GM23338 (cell line): ENCODE measurements around the gene SIRPB2. TPM values are rescaled to one million over a fixed set of nuclear protein-coding genes. Genes with fewer than 3 reads are reported as not detected.

Source experiments
- ATAC-seq: fragments of 200-7000 bp; cut with Tn5 transposase; 3 replicates; pipeline ENCODE4 v1.9.1; 2020
- DNase-seq: peaks from one replicate; pipeline ENCODE4 v3.0.0-alpha.2; 2015; ENCODE audit warnings: low spot score
- H2AFZ ChIP-seq: fragments of 200-600 bp; sonication (generic); 2 replicates; pipeline ENCODE4 v1.8.0; 2016; ENCODE audit warnings: antibody characterized with exemption, mild to moderate bottlenecking, moderate library complexity
- H3F3A ChIP-seq: fragments of 200-600 bp; sonication (generic); replicated peaks from 2 replicates; pipeline ENCODE4 v1.8.0; 2017; ENCODE audit warnings: antibody characterized with exemption, mixed run types, low read depth
- H3K27ac ChIP-seq: fragments of 200-600 bp; sonication (generic); 2 replicates; pipeline ENCODE4 v1.6.1; 2016; ENCODE audit warnings: low read depth
- H3K27me3 ChIP-seq: fragments of 200-600 bp; sonication (generic); 2 replicates; pipeline ENCODE4 v1.8.0; 2016; ENCODE audit warnings: mild to moderate bottlenecking, mixed run types, moderate library complexity; ENCODE audit not compliant: insufficient read depth
- H3K36me3 ChIP-seq: fragments of 200-600 bp; sonication (generic); 2 replicates; pipeline ENCODE4 v1.8.0; 2016; ENCODE audit warnings: mild to moderate bottlenecking; ENCODE audit not compliant: insufficient read depth
- H3K4me1 ChIP-seq: fragments of 200-600 bp; sonication (generic); 2 replicates; pipeline ENCODE4 v1.8.0; 2016; ENCODE audit warnings: mild to moderate bottlenecking, moderate library complexity; ENCODE audit not compliant: insufficient read depth
- H3K4me2 ChIP-seq: fragments of 200-600 bp; sonication (generic); 2 replicates; pipeline ENCODE4 v1.7.1; 2017; ENCODE audit warnings: mixed run types
- H3K4me3 ChIP-seq: fragments of 200-600 bp; sonication (generic); 2 replicates; pipeline ENCODE4 v1.6.1; 2016; ENCODE audit warnings: mixed run types
- H3K79me2 ChIP-seq: fragments of 200-600 bp; sonication (generic); replicated peaks from 2 replicates; pipeline ENCODE4 v1.8.0; 2017; ENCODE audit warnings: mild to moderate bottlenecking; ENCODE audit not compliant: insufficient read depth
- H3K9me2 ChIP-seq: fragments of 200-600 bp; sonication (generic); 2 replicates; pipeline ENCODE4 v1.8.0; 2017; ENCODE audit not compliant: insufficient read depth
- H4K20me1 ChIP-seq: fragments of 200-600 bp; sonication (generic); replicated peaks from 2 replicates; pipeline ENCODE4 v1.8.0; 2017; ENCODE audit warnings: mild to moderate bottlenecking; ENCODE audit not compliant: insufficient read depth
- H3K27ac Mint-ChIP-seq: 2 replicates; pipeline ENCODE4 v1.8.0; 2020; ENCODE audit warnings: inconsistent platforms, mild to moderate bottlenecking, moderate library complexity, mixed read lengths
- H3K27me3 Mint-ChIP-seq: 3 replicates; pipeline ENCODE4 v1.8.0; 2022; ENCODE audit warnings: low read depth, mild to moderate bottlenecking, moderate library complexity, mixed read lengths, inconsistent platforms; ENCODE audit not compliant: insufficient read depth, poor library complexity
- H3K36me3 Mint-ChIP-seq: 3 replicates; pipeline ENCODE4 v1.8.0; 2021; ENCODE audit warnings: low read depth, mild to moderate bottlenecking, inconsistent platforms, moderate library complexity, mixed read lengths
- H3K4me1 Mint-ChIP-seq: 3 replicates; pipeline ENCODE4 v1.8.0; 2020; ENCODE audit warnings: mild to moderate bottlenecking, inconsistent platforms, mixed read lengths
- H3K4me3 Mint-ChIP-seq: 3 replicates; pipeline ENCODE4 v1.8.0; 2021; ENCODE audit warnings: moderate library complexity, mild to moderate bottlenecking, inconsistent platforms, mixed read lengths
- H3K9me3 Mint-ChIP-seq: 3 replicates; pipeline ENCODE4 v1.8.0; 2020; ENCODE audit warnings: moderate library complexity, mild to moderate bottlenecking, inconsistent platforms, mixed read lengths
- CREB1 ChIP-seq: fragments of 250-450 bp; sonication (Bioruptor Pico); IDR thresholded peaks from 2 replicates; pipeline ENCODE4 v1.5.0; 2020; ENCODE audit warnings: low read depth, mild to moderate bottlenecking, moderate library complexity
- EZH2 ChIP-seq: fragments of 200-600 bp; sonication (generic); IDR thresholded peaks from one replicate; pipeline ENCODE4 v1.8.0; 2017; ENCODE audit warnings: antibody characterized with exemption, mild to moderate bottlenecking, low read depth; ENCODE audit not compliant: unreplicated experiment
- EZH2phosphoT487 ChIP-seq: fragments of 200-600 bp; sonication (generic); IDR thresholded peaks from one replicate; pipeline ENCODE4 v1.8.1; 2018; ENCODE audit warnings: antibody characterized with exemption; ENCODE audit not compliant: unreplicated experiment
- JUNB ChIP-seq: IDR thresholded peaks from one replicate; pipeline ENCODE4 v1.6.1; 2016; ENCODE audit warnings: antibody characterized with exemption; ENCODE audit not compliant: unreplicated experiment
- NANOG ChIP-seq: IDR thresholded peaks from 2 replicates; pipeline ENCODE4 v1.6.1; 2016; ENCODE audit warnings: antibody characterized with exemption, borderline replicate concordance
- POLR2AphosphoS5 ChIP-seq: IDR thresholded peaks from 2 replicates; pipeline ENCODE4 v1.6.1; 2016; ENCODE audit warnings: antibody characterized with exemption, low read depth
- STAT1 ChIP-seq: IDR thresholded peaks from one replicate; pipeline ENCODE4 v1.6.1; 2016; ENCODE audit warnings: antibody characterized with exemption; ENCODE audit not compliant: unreplicated experiment
- ZNF114 ChIP-seq: fragments of 250-450 bp; sonication (Bioruptor Pico); IDR thresholded peaks from 2 replicates; pipeline ENCODE4 v1.5.0; 2020; ENCODE audit warnings: mild to moderate bottlenecking, moderate library complexity
- ZNF331 ChIP-seq: fragments of 250-450 bp; sonication (Bioruptor Pico); IDR thresholded peaks from 2 replicates; pipeline ENCODE4 v1.5.0; 2020; ENCODE audit warnings: low read depth, mild to moderate bottlenecking, moderate library complexity
- polyA plus RNA-seq: library from polyadenylated mRNA; unstranded; fragments of >200 nt; fragmentation: Nextera tagmentation; extraction: Ambion mirVana; gene quantifications from 2 replicates; pipeline ENCODE4 v1.2.1, GENCODE V29; 2016
- total RNA-seq: library from RNA; depleted of rRNA; stranded (reverse); fragments of >200 nt; shearing (Covaris generic); gene quantifications from 2 replicates; pipeline ENCODE4 v1.2.3, GENCODE V29; 2014
- TF ChIP-seq, protein P1 (sequence below): fragments of 250-450 bp; sonication (Bioruptor Pico); IDR thresholded peaks from 2 replicates; pipeline ENCODE4 v1.5.0; 2020; ENCODE audit warnings: mild to moderate bottlenecking, moderate library complexity
- TF ChIP-seq, protein P2 (sequence below), 2 experiments: fragments of 200-600 bp in 1 of 2; sonication (generic) in 1 of 2; conservative IDR thresholded peaks; 2 replicates each; pipeline versions ENCODE4 v1.5.1 to v1.6.1; 2016 to 2017; ENCODE audit warnings: antibody characterized with exemption in 2 of 2, low read depth in 2 of 2, mild to moderate bottlenecking in 2 of 2, moderate library complexity in 1 of 2
- TF ChIP-seq, protein P3 (sequence below): IDR thresholded peaks from one replicate; pipeline ENCODE4 v1.6.1; 2018; ENCODE audit warnings: antibody characterized with exemption; ENCODE audit not compliant: unreplicated experiment
- TF ChIP-seq, protein P4 (sequence below): IDR thresholded peaks from 2 replicates; pipeline ENCODE4 v1.6.1; 2016; ENCODE audit warnings: antibody characterized with exemption

Gene SIRPB2
- total and polyA plus RNA-seq, 2 experiments from 2014 or later: 0.29 TPM; not detected in 1

DNA sequence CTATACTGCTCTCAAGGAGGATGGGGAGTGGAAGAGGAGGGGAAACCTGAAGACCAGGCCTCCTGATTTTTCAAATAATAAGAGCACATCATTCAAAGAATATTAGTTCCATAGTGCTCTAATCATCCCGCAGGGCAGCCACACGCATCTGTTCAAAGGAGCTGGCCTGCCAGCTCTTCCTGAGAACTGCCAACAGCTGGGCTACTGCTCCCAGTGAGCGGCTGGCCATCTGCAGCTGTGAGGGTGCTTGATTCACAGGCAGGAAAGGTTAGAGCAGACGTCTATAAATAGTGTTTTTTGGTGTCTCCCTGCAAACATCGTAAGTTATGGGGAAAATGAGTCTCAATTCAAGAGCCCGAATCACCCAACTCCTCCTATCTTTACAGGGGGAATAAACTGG is 41.9 kb downstream of the SIRPB2 start:
- no peak overlapping the region for H3K27ac Mint-ChIP-seq
- Histone ChIP-seq H3K4me1 (no peaks in the 10 kb centered on the region), H3K4me2 (no peak overlapping the region), H3K4me3 (no peak overlapping the region), H3K27ac (no peak overlapping the region), H3K36me3 (peaks cover 87% of the 10 kb centered on the region), H2AFZ (no peak overlapping the region), H3F3A (no peaks in the 10 kb centered on the region), H3K79me2 (no peaks in the 10 kb centered on the region), H3K9me2 (no peaks in the 10 kb centered on the region), H3K27me3 (no peaks in the 10 kb centered on the region), H4K20me1 (no peaks in the 10 kb centered on the region; the same call in 1 of the 2 replicates)
- no peak for ATAC-seq
- peaks cover 3% of the 10 kb centered on the region for H3K27me3 Mint-ChIP-seq
- H3K4me3 Mint-ChIP-seq: no peak overlapping the region
- H3K4me1 Mint-ChIP-seq: no peaks in the 10 kb centered on the region
- TF ChIP-seq CREB1 (CRISPR knock-in tag) (no peak), STAT1 (no peak), POLR2AphosphoS5 (no peak), ZNF331 (CRISPR knock-in tag) (no peak), ZNF114 (no peak), EZH2 (no peak), JUNB (no peak), NANOG (no peak), EZH2phosphoT487 (no peak)
- TF ChIP-seq, protein P1, sequence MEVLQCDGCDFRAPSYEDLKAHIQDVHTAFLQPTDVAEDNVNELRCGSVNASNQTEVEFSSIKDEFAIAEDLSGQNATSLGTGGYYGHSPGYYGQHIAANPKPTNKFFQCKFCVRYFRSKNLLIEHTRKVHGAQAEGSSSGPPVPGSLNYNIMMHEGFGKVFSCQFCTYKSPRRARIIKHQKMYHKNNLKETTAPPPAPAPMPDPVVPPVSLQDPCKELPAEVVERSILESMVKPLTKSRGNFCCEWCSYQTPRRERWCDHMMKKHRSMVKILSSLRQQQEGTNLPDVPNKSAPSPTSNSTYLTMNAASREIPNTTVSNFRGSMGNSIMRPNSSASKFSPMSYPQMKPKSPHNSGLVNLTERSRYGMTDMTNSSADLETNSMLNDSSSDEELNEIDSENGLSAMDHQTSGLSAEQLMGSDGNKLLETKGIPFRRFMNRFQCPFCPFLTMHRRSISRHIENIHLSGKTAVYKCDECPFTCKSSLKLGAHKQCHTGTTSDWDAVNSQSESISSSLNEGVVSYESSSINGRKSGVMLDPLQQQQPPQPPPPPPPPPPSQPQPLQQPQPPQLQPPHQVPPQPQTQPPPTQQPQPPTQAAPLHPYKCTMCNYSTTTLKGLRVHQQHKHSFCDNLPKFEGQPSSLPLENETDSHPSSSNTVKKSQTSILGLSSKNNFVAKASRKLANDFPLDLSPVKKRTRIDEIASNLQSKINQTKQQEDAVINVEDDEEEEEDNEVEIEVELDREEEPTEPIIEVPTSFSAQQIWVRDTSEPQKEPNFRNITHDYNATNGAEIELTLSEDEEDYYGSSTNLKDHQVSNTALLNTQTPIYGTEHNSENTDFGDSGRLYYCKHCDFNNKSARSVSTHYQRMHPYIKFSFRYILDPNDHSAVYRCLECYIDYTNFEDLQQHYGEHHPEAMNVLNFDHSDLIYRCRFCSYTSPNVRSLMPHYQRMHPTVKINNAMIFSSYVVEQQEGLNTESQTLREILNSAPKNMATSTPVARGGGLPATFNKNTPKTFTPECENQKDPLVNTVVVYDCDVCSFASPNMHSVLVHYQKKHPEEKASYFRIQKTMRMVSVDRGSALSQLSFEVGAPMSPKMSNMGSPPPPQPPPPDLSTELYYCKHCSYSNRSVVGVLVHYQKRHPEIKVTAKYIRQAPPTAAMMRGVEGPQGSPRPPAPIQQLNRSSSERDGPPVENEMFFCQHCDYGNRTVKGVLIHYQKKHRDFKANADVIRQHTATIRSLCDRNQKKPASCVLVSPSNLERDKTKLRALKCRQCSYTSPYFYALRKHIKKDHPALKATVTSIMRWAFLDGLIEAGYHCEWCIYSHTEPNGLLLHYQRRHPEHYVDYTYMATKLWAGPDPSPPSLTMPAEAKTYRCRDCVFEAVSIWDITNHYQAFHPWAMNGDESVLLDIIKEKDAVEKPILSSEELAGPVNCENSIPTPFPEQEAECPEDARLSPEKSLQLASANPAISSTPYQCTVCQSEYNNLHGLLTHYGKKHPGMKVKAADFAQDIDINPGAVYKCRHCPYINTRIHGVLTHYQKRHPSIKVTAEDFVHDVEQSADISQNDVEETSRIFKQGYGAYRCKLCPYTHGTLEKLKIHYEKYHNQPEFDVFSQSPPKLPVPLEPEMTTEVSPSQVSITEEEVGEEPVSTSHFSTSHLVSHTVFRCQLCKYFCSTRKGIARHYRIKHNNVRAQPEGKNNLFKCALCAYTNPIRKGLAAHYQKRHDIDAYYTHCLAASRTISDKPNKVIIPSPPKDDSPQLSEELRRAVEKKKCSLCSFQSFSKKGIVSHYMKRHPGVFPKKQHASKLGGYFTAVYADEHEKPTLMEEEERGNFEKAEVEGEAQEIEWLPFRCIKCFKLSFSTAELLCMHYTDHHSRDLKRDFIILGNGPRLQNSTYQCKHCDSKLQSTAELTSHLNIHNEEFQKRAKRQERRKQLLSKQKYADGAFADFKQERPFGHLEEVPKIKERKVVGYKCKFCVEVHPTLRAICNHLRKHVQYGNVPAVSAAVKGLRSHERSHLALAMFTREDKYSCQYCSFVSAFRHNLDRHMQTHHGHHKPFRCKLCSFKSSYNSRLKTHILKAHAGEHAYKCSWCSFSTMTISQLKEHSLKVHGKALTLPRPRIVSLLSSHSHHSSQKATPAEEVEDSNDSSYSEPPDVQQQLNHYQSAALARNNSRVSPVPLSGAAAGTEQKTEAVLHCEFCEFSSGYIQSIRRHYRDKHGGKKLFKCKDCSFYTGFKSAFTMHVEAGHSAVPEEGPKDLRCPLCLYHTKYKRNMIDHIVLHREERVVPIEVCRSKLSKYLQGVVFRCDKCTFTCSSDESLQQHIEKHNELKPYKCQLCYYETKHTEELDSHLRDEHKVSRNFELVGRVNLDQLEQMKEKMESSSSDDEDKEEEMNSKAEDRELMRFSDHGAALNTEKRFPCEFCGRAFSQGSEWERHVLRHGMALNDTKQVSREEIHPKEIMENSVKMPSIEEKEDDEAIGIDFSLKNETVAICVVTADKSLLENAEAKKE (CRISPR knock-in tag): no peak
- TF ChIP-seq, protein P2, sequence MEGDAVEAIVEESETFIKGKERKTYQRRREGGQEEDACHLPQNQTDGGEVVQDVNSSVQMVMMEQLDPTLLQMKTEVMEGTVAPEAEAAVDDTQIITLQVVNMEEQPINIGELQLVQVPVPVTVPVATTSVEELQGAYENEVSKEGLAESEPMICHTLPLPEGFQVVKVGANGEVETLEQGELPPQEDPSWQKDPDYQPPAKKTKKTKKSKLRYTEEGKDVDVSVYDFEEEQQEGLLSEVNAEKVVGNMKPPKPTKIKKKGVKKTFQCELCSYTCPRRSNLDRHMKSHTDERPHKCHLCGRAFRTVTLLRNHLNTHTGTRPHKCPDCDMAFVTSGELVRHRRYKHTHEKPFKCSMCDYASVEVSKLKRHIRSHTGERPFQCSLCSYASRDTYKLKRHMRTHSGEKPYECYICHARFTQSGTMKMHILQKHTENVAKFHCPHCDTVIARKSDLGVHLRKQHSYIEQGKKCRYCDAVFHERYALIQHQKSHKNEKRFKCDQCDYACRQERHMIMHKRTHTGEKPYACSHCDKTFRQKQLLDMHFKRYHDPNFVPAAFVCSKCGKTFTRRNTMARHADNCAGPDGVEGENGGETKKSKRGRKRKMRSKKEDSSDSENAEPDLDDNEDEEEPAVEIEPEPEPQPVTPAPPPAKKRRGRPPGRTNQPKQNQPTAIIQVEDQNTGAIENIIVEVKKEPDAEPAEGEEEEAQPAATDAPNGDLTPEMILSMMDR (conservative IDR thresholded peaks at IDR 0.05; ENCODE audit: low read depth in 2 of 2): no peak
- TF ChIP-seq, protein P3, sequence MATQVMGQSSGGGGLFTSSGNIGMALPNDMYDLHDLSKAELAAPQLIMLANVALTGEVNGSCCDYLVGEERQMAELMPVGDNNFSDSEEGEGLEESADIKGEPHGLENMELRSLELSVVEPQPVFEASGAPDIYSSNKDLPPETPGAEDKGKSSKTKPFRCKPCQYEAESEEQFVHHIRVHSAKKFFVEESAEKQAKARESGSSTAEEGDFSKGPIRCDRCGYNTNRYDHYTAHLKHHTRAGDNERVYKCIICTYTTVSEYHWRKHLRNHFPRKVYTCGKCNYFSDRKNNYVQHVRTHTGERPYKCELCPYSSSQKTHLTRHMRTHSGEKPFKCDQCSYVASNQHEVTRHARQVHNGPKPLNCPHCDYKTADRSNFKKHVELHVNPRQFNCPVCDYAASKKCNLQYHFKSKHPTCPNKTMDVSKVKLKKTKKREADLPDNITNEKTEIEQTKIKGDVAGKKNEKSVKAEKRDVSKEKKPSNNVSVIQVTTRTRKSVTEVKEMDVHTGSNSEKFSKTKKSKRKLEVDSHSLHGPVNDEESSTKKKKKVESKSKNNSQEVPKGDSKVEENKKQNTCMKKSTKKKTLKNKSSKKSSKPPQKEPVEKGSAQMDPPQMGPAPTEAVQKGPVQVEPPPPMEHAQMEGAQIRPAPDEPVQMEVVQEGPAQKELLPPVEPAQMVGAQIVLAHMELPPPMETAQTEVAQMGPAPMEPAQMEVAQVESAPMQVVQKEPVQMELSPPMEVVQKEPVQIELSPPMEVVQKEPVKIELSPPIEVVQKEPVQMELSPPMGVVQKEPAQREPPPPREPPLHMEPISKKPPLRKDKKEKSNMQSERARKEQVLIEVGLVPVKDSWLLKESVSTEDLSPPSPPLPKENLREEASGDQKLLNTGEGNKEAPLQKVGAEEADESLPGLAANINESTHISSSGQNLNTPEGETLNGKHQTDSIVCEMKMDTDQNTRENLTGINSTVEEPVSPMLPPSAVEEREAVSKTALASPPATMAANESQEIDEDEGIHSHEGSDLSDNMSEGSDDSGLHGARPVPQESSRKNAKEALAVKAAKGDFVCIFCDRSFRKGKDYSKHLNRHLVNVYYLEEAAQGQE: no peak
- TF ChIP-seq, protein P4, sequence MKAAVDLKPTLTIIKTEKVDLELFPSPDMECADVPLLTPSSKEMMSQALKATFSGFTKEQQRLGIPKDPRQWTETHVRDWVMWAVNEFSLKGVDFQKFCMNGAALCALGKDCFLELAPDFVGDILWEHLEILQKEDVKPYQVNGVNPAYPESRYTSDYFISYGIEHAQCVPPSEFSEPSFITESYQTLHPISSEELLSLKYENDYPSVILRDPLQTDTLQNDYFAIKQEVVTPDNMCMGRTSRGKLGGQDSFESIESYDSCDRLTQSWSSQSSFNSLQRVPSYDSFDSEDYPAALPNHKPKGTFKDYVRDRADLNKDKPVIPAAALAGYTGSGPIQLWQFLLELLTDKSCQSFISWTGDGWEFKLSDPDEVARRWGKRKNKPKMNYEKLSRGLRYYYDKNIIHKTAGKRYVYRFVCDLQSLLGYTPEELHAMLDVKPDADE: no peak
- H3K36me3 Mint-ChIP-seq: peaks cover 97% of the 10 kb centered on the region
- no peak for DNase-seq
- peaks cover 9% of the 10 kb centered on the region; the same call in 2 of the 3 replicates for H3K9me3 Mint-ChIP-seq
